H1 (cell line): ENCODE data around the gene MANF. TPM values are rescaled to one million over a fixed set of nuclear protein-coding genes. Genes with fewer than 3 reads are reported as not detected.

Experiments used
- CBX8 ChIP-seq: fragments of 300-800, 300-1000 bp; sonication (generic); IDR thresholded peaks from 2 replicates; pipeline ENCODE4 v1.7.1; 2016; ENCODE audit warnings: low read depth, low read length, borderline replicate concordance
- EZH2 ChIP-seq: fragments of 200-600 bp; sonication (generic); IDR thresholded peaks from 2 replicates; pipeline ENCODE4 v1.7.1; 2012; ENCODE audit warnings: low read depth, mild to moderate bottlenecking, moderate library complexity, low read length, inconsistent platforms; ENCODE audit not compliant: severe bottlenecking
- JUN ChIP-seq: IDR thresholded peaks from 2 replicates; pipeline ENCODE4 v1.6.1; 2011; ENCODE audit warnings: low read depth, mild to moderate bottlenecking, improper control_type of control experiment, low read length
- RBBP5 ChIP-seq: IDR thresholded peaks from 2 replicates; pipeline ENCODE4 v1.7.1; 2012; ENCODE audit warnings: low read depth, mild to moderate bottlenecking, inconsistent platforms, low read length, moderate library complexity, borderline replicate concordance
- SIX5 ChIP-seq: IDR thresholded peaks from 2 replicates; pipeline ENCODE4 v1.6.1; 2011; ENCODE audit warnings: mild to moderate bottlenecking, low read depth, low read length
- polyA plus RNA-seq, 7 experiments: library from polyadenylated mRNA; depleted of rRNA in 3 of 7; stranded (reverse) in 5 of 7; unstranded in 2 of 7; fragments of >200 nt in 5 of 7; fragments of 200-250 nt in 2 of 7; gene quantifications; 1 replicate in 5 of 7; 2 replicates in 1 of 7; 4 replicates in 1 of 7; pipeline versions ENCODE4 v1.2.1 to v1.2.3, GENCODE V29; 2011 to 2013; ENCODE audit warnings: missing spikeins in 2 of 7, mixed read lengths in 2 of 7
- total RNA-seq: library from RNA; stranded (reverse); fragmentation: NEBNext Ultra II Directional; extraction: Animal tissue kit (Norgen Biotek cat#: 25700); gene quantifications from 2 replicates; pipeline ENCODE4 v1.2.1, GENCODE V29; 2021

The MANF gene
- total and polyA plus RNA-seq, 2 of the 8 experiments (the other 6 are each of a cell fraction or from before 2014, with no cell fraction given): 37.5 to 159 TPM

- TF ChIP-seq JUN (no peak), RBBP5 (no peak), EZH2 (no peak), CBX8 (no peak), SIX5 (no peak)
Measured at GRCh38 chr3:51429138-51429537, 44.0 kb downstream of the MANF start (continued).
